ENCODE data around the gene PTPN20.

DNA sequence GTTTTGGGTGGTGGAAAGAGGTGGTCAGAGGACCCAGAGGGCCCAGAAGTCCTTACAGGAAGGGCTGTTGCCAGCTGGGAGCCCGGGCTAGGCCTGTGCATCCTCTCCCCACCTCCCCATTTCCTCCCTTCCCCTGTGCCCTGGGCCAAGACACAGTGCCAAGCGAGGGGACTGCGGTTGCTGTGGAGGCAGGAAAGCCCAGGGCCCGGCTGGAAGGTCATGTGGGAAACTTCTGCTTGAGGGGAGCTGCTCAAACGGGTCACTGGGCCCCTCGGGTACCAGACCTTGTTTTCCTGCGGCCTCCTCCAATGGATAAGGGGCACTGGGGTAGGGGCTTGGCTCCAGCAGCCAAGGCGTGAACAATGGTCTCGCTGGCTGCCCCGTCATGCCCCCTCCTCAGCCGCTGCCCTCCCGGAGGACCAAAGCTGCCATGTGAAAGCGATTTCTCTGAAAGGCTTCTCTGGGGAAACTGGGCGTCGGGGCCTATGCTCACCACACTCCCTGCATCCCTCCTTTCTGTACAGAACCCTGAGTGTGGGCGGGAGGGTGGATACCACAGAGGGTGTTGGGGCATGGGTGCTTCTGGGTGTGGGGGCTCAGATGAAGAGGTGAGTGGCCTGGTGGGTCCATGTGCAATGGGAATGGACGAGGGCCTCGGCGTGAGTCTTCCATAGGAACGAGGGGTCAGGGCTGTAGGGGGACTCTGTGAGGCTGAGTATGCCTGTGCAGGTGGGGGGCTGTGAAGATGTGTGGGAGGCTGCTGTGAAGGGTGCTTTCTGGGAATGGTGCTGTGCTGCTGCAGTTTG is 135.3 kb downstream of the PTPN20 start:
- TF ChIP-seq, protein P1, sequence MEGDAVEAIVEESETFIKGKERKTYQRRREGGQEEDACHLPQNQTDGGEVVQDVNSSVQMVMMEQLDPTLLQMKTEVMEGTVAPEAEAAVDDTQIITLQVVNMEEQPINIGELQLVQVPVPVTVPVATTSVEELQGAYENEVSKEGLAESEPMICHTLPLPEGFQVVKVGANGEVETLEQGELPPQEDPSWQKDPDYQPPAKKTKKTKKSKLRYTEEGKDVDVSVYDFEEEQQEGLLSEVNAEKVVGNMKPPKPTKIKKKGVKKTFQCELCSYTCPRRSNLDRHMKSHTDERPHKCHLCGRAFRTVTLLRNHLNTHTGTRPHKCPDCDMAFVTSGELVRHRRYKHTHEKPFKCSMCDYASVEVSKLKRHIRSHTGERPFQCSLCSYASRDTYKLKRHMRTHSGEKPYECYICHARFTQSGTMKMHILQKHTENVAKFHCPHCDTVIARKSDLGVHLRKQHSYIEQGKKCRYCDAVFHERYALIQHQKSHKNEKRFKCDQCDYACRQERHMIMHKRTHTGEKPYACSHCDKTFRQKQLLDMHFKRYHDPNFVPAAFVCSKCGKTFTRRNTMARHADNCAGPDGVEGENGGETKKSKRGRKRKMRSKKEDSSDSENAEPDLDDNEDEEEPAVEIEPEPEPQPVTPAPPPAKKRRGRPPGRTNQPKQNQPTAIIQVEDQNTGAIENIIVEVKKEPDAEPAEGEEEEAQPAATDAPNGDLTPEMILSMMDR (IDR thresholded peaks at IDR 0.05; ENCODE audit: borderline replicate concordance, extremely low read depth, low read length, poor library complexity, severe bottlenecking) = no peak
- no peak for TF ChIP-seq EZH2 (IDR thresholded peaks at IDR 0.05; ENCODE audit: borderline replicate concordance, low read depth, low read length, severe bottlenecking)
